Measurements from ENCODE around the gene SLC6A6.

Gene SLC6A6

DNA sequence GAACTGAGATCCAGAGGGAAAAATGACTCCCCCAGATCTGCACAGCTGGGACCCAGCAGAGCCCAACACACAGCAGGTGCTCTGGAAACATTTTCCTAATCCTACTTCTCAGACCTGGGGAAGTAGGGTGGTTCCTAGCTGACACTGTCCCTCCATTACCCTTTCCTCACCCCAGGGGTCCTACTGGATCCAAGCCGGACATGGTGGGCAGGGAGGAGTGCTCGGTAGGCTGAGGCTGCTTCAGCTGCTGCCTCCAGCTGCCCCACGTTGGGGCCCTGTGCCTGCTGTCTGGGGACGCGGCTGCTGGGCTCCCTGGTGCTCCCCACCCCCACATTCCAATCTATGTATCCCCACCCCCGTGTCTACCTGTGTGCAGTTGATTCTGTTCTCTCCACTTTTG lies 29.8 kb upstream of the SLC6A6 start:
- no peak for DNase-seq

DNA sequence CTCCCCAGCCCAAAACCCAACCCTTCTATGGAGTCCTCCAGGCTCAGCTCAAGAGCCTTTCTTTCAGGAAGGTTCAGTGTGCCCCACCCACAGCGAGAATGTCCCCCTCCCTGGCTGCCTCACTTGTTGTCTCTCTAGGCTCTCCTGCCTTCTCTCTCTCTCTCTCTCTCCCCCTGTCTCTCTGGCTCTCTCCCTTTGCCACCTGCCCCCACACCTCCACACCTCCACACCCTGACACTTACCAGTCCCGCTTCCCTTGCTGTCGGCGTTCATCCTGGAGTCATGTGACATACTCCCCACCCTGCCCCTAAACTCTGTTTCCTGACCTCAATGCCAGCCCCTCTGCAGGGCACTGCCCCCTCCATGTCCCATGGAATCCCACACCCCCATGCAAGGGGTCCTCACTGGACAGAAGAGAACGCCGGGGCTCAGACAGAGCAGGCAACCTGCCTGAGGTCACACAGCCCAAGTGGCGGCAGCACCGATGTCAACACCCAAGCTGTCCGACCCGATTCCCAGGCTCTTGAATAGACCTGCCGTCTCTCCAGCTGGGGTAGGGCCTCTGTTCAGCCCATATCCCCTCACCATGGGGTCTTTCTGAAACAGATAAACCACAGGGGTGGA lies 28.5 kb upstream of the SLC6A6 start:
- DNase-seq: no peak

DNA sequence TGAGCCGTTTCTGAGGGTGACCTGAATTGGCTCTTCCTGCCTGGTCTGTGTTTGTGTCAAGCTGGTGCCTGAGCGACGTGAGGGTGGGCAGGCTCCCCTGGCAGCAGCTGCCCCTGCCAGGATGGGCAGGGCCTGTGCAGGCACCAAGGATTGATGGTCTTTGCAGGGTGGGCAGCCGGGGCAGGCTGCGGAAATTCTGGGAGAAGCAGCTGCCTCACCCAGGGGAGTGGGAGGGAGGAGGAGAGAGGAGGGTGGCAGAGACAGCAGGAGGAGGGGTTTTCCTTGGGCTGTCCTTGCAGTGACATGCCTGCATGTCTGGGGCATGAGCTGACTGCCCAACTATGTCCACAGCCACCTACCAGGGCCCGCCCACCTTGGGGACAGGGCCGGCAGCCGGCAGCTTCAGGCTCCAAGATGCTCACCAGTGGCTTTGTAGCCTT lies 27.9 kb upstream of the SLC6A6 start:
- no peak for DNase-seq

DNA sequence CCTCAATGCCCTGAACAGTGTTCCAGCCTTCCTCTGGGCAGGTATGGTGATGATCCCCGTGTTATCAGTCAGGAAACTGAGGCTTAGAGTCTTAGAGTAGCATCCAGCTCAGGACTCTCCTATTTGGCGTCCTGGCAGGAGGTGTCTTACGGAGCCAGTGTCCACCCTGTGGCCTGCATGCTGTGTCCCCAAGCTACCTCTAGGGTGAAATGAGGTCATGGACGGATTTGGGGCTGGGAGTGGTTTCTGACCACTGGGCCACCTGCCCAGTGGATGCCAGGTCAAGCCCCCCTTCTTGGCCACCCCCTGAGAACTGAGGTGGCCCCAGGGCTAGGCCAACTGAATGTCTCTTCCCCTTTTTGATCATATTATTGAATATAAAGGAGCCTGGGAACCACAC lies 27.2 kb upstream of the SLC6A6 start:
- no peak for DNase-seq

DNA sequence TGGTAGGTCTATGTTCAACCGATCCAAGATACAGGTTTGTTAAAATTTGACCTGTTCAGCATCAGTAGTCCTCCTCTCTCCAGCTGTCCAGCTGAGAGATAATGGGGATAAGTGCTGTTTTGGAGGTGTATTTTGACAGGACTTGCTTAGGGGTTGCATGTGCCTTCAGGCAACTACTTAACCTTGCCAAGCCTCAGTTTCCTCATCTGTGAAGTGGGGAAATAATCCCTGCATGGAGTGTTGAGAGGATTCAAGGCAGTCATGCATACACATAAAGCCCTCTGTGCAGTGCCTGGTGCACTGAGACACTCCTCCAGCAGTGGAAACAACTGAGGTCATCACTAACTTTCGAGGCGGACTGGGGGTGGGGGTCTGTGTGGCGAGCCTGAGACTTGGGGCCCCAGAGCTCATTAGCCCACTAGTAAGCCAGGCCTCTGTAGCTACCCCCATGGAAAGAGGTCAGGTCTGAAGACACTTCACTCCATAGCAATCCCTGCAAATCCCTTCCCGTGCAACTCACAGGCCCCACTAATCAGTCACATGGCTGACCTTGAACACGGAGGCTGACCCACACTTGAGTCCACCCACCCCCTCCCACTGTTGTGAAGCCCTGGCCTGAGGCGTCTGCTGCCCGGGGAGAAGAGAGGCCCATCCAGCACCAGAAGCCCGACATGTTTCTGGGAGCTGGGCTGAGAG lies 25.9 kb upstream of the SLC6A6 start:
- DNase-seq: no peak

DNA sequence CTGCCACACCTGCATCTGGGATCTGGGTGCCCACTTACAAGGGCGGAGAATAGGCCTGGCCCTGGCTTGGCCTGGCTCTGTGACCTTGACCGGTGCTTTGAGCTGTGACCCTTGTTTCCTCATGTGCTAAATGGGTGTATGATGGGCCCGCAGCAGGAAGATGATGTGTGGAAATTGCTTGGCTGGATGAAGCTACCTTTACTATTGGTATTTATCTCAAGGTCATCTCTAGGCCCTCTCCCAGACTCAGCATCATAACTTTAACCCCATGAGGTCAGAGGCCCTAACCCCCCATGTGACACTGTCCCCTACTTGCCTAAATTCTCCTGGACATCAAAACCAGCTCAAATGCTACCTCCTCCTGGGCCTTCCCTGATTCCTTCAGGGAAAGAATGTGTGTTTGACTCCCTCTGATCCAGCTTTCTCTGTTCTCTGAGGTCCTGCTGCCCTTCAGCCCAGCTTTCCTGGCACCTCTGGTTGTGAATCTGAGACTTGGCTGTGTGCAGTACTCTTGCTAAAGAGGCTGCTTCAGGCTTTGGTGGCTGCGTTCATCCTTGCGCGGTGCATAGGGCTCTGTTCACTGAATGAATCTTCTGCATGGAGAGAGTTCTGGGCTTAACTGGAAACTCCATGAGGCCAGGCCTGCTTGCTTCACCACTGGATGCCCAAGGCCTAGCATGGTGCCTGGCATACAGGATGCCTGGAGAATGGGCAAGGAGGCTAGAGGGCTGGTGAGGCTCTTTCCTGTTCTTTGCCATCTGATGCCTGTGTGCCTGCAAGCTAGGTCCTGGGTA lies 25.2 kb upstream of the SLC6A6 start:
- no peak for DNase-seq

DNA sequence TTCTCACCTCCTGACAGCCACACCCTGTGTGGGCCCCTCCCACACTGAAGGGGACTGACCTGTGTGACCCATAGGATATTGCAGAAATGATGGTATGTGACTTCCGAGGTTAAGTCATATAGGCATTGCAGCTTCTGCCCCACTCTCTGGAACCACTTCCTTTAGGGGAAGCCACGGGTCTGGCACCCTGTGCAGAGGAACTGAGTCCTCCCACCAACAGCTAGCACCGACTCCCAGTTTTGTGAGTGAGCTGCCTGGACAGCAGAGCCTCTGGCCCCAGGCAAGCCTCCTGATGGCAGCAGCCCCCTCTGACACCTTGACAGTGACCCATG lies 24.6 kb upstream of the SLC6A6 start:
- peak; percentile 74 for DNase-seq

DNA sequence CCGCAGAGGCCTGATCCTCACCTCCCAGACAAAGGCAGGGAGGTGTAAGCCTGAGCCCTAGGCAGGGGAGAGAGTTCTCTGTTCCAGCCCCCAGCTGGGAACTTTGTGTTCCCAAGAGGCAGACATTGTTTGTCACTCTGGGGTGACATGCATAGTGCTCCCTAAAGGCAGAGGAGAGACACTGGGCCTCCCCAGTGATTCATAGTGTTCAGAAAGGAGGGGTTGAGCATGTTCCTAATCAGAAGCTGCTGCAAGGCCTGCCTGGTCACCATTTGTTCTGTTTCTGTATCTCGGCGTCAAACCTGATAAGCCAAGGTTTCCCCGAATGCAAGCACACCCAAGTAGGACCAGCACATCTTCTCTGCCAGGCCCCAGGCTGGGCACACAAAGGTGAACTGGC lies 24.0 kb upstream of the SLC6A6 start:
- no peak for DNase-seq

DNA sequence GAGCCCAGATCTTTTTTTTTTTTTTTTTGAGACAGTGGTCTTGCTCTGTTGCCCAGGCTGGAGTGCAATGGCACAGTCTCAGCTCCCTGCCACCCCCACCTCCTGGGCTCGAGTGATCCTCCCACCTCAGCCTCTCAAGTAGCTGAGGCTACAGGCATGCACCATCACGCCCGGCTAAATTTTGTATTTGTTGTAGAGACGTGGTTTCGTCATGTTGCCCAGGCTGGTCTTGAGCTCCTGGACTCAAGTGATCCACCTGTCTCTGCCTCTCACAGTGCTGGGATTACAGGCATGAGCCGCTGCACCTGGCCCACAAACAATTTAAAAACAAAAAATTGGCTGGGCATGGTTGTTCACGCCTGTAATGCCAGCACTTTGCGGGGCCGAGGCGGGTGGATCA lies 22.6 kb upstream of the SLC6A6 start:
- DNase-seq: no peak

DNA sequence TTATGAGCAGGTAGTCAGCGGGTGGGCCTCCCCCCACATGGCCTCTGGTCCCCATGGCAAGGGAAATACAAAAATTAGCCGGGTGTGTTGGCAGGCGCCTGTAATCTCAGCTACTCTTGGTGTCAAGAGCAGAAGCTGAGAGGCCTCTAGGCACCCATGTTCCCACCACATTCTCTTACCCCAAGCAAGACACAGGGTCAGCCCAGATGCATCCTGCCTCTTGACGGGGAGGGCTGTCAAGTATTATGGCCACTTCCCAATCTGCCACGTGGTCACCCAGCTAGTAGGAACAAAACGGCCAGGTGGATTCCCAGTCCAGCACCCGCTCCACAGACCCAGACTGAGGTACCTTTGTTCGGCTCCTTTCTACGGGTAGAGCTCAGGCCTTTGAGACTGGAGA lies 16.2 kb upstream of the SLC6A6 start:
- DNase-seq: no peak

DNA sequence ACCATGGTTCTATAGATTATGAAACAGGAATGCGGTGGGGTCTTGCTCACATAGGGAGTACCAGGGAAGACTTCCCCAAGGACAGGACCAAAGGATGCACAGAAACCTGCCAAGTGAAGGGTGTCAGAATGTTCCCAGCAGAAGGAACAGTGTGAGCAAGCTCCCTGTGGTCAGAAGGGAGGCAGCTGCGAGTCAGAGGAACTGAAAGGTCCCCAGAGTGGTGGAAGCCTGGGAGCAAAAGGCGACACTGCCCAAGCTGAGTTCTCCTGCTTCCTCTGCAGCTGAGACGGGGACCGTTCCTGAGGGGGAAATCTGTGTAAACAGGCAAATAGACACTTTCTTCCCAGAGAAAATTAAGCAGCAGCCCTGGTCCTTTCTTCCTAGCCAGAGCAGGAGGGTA lies 14.2 kb upstream of the SLC6A6 start:
- DNase-seq: no peak

DNA sequence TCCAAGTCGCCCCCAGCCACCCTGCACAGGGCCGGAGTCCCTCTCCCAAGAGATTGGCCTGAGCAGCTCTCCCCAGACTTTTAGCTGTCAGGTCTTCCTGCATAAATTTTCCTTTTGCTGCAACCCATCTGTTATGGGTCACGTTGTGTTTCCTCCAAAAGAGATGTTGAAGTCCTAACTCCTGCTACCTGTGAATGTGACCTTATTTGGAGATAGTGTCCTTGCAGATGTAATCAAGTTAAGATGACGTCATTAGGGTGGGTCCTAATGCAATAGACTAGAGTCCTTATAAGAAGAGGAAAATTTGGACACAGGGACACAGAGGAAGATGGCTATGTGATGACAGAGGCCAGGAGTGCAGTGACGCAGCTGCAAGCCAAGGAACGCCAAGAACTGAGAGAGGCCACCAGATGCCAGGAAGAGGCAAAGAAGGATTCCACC lies 13.2 kb upstream of the SLC6A6 start:
- no peak for DNase-seq

DNA sequence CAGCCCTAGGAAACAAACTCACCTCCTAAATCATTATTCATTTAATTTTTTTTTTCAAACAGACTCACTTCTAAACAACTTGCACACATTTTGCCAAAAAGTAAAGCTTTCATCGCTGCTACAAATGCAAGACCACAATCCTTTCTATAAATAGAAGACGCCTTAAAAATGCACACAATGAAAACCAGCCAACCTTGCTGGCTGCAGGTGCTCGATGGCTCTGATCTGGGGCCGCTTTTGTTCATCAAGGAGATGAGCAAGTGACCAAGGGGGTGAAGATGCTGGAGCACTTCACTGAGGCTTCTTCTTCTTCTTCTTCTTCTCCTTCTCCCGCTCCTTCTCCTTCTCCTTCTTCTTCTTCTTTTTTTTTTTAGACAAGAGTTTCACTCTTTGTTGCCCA lies 12.7 kb upstream of the SLC6A6 start:
- DNase-seq: no peak

DNA sequence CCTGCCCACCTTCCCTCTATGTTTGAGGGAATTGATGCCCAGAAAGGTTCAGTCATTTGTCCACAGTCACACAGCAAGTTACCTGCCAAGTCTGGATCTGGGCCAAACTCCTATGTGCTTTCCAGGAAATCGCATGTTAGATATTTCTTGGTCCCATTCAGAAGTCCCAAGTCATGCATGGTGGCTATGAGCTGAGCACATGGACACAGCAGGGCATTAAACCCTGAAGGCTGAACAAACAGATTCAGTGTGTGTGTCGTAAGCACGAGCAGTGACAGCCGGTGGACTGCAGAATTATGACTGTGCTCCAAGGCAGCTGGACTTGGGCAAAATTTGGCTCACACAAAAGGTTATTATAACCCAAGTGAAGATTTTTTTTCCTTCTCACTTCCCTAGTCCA lies 11.4 kb upstream of the SLC6A6 start:
- DNase-seq: no peak

DNA sequence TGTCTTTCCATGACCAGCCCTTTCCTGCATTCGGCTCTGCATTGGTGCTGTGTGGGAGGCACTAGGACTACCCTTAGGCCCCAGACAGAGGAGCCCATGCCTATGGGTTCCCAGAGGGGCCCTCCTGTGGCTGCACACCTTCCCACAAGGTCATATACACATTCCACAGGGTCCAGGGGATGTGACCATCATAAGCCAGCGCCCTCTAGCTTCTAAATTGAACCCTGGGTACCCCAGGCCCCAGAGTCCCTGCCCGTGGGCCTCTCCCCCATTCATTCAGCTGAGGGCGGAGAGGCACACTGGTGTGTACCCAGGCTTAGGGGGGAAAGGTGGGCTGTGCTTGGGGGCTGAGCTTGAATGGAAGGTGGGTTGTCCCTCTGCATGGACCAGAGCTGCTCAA lies 10.2 kb upstream of the SLC6A6 start:
- no peak for DNase-seq

DNA sequence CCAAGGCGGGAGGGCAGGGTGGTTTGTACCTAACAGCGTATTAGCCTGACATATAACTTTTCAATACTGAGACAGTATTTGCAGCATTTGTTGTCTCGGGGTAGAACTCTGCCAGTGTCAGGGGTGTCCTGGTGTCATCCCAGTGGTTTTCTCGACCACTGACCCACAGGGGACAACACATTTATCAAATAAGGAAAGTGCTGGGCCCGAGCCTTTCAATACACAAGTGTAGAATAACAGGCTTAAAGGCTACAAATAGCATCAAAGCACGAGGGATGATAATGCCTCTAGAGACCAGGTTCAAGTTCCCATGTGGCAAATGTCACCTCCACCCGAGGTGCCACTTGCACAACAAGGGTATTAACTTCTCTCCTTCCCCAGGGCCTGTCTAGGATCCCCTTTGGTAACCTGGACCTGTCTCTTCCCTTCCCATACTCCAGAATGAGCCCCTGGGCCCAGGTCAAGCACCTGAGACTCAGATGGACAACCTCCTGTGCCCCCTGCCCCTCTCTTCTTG lies 9.5 kb upstream of the SLC6A6 start:
- no peak for DNase-seq

DNA sequence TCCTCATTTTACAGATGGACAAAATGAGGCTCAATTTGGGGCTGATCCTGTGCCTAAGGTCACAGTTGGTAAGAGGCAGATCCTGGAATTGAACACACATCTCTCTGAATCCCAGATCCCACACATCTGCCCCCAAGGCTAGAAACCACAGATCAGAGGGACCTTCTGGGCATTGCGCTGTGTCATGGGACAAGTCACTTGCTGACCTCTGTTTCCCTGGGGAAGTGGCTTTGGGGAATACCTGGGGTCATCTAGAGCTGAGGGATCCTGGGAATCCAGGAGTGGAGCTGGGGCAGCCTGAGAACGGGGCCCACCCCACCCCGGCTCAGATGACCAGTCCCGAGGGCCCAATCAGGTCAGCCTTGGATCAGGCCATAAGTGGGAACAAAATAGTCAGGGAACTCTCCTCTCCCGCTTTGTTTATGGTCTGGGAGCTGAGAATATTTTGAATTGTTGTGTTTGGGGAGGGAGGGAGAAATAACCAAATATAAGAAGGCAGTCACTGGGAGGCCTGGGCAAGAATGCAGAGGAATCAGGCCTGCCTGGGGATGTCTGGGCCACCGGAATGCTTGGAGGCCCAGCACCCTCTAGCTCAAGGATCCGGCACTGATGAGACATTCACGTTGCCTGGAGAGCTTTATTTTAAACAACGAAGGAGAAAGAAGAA lies 8.8 kb upstream of the SLC6A6 start:
- DNase-seq: no peak

DNA sequence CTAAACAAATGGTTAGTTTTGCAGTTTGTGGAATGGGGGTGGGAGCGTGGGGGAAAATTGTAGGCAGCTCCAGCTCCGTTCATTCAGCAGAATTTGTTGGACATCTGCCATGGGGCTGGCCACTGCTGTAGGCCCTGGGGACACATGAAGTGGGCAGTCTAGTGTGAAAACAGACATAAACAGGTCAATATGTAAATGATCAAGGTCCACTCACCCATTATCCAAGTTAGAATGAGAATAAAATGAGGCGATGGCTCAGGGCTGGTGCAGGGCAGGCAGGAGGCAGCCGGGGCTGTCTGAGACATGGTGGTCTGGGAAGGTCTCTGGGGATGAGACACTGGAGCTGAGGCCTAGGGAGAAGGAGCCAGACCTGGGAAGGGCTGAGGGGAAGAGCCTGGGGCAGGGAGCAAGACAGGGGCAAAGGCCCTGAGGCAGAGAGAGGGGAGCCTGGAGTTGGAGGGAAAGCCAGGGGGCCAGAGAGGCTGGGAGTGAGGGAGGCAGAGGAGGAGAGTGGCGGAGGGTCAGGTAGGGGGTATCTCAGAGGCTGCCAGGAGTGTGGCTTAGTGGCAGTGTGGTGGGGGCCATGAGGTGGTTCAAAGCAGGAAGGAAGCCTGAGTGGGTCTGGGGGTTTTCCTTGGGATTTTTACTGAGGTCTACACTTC lies 6.2 kb upstream of the SLC6A6 start:
- DNase-seq: no peak

DNA sequence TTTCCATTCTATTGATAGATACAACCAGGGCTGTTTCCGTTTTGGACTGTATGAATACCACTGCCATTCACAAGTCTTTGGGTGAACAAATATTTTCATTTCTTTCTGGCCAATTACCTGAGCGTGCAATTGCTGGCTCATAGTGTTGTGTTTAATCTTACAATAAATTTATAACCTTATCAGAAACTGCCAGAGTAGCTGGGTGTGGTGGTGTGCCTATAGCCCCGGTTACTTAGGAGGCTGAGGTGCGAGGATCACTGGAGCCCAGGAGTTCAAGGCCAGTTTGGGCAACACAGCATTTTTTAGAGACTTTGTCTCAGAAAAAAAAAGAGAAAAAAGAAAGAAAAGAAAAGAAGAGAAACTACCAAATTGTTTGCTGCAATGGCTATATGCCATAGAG lies 5.4 kb upstream of the SLC6A6 start:
- DNase-seq: no peak

DNA sequence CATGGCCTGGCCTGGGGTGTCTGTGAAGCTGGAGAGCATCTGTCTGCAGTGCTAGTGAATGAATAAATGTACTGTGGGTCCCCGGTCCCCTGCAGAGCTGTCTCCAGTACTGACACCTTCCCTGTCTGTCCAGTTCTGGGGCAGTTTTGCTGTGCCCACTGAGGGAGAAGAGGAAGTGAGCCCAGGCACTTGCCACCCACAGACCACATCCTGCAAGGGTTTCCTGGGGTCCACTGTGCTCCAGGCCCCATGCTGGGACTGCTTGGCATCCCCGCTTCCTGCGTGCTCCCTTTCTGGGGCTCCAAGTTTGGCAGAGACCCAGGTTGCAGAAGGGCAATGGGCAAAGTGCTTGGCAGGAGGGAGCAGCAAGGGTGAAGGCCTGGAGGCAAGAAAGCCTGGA lies 4.9 kb upstream of the SLC6A6 start:
- peak; percentile 37 for DNase-seq

DNA sequence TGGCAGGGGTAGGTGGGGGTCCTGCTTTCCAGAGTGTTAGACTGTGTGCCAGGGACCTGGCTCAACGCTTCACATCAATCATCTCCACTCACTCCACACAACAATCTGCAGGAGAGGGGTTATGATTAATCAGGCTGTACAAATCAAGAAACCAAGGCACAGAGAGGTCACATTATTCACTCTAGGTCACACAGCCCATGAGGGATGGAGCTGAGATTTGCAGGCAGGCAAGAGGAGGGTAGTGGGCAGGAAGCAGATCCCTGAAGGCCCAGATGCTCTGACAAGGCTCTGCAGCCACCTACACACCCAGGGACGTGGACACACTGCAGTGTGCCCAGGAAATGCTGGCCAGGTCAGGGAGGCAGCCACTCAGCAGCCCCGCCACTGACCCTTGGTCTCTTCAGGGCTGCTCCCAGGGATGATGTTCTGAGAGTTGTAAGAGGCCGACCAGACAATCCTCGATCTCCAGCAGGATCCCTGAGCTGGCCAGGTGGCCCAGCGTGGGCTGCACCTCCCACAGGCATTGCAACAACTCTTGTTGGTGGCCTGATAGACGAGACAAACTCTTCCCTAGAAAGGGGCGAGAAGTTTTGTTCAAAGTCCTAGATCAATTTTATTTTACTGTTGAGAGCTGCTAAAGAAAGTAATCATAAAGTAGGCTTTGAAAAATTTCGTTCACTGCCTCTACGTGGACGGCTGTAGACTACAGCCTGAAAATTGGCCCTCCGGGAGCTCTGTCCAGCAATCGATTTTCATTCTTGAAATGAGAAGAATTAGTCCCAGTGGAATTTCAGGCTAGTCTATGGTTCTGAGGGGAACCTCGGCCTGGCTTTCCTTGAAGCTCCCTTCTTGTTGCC lies 4.2 kb upstream of the SLC6A6 start:
- no peak for DNase-seq

DNA sequence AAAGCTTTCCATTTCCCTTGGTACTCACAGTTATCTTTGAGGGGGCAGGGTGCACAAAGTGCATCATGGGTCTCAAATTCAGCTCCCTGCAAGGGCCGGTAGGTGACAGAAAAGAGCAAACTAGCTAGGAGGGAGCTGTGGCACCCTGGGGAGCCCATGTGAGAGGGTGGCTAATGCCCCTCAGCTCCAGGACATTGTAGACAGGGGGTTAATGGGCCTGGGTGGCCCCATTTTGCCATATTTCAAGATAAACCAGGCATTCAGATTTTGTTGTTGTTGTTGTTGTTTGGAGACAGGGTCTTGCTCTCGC lies 3.7 kb upstream of the SLC6A6 start:
- no peak for DNase-seq
